Type B pancreatic cell (in vitro differentiated cells): ENCODE data around the gene TMEM150B. TPM values are rescaled to one million over a fixed set of nuclear protein-coding genes. Genes with fewer than 3 reads are reported as not detected.

ENCODE experiments used
- DNase-seq: peaks from one replicate; pipeline ENCODE4 v3.0.0; 2021; ENCODE audit warnings: mixed read lengths; ENCODE audit not compliant: unreplicated experiment; ENCODE audit errors: extremely low spot score
- H3K27ac Mint-ChIP-seq: 2 replicates; pipeline ENCODE4 v1.8.0; 2021; ENCODE audit warnings: mild to moderate bottlenecking, mixed read lengths
- H3K27me3 Mint-ChIP-seq: 2 replicates; pipeline ENCODE4 v1.8.0; 2021; ENCODE audit warnings: mixed read lengths
- H3K36me3 Mint-ChIP-seq: 2 replicates; pipeline ENCODE4 v1.8.0; 2021; ENCODE audit warnings: mixed read lengths
- H3K4me1 Mint-ChIP-seq: one replicate; pipeline ENCODE4 v1.8.0; 2021; ENCODE audit warnings: mixed read lengths; ENCODE audit not compliant: unreplicated experiment
- H3K4me3 Mint-ChIP-seq: 2 replicates; pipeline ENCODE4 v1.8.0; 2021; ENCODE audit warnings: mild to moderate bottlenecking, mixed read lengths
- H3K9me3 Mint-ChIP-seq: 2 replicates; pipeline ENCODE4 v1.8.0; 2021; ENCODE audit warnings: mixed read lengths
- total RNA-seq: library from RNA; stranded (reverse); gene quantifications from 2 replicates; pipeline ENCODE4 v1.2.1, GENCODE V29; 2021; ENCODE audit warnings: low replicate concordance
- TF ChIP-seq, protein P1 (sequence below): fragments of 200-600 bp; sonication (generic); conservative IDR thresholded peaks from 2 replicates; pipeline ENCODE4 v1.5.0; 2021; ENCODE audit warnings: antibody characterized with exemption, mild to moderate bottlenecking

TMEM150B gene
- total RNA-seq, 1 donor from 2014 or later, result 1.2 TPM

DNA sequence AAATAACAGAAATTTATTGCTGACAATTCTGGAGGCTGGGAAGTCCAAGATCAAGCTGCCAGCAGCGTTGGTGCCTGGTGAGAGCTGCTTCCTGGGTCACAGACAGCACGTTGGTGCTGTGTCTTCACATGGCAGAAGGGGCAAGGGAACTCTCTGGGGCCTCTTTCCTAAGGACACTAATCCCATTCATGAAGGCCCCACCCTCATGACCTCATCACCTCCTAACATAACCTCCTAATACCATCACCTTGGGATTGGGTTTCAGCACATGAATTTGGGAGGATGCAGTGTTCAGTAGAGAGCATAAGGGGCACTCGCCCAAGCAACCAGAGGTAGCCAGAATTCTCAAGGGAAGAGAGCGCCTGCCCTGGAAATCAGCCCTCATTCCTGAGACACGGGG is 15.7 kb downstream of the TMEM150B start:
- no peak overlapping the region for H3K4me3 Mint-ChIP-seq
- no peak for DNase-seq
- no peaks in the 10 kb centered on the region for H3K9me3 Mint-ChIP-seq
- H3K36me3 Mint-ChIP-seq, result peaks cover 12% of the 10 kb centered on the region
- TF ChIP-seq, protein P1, sequence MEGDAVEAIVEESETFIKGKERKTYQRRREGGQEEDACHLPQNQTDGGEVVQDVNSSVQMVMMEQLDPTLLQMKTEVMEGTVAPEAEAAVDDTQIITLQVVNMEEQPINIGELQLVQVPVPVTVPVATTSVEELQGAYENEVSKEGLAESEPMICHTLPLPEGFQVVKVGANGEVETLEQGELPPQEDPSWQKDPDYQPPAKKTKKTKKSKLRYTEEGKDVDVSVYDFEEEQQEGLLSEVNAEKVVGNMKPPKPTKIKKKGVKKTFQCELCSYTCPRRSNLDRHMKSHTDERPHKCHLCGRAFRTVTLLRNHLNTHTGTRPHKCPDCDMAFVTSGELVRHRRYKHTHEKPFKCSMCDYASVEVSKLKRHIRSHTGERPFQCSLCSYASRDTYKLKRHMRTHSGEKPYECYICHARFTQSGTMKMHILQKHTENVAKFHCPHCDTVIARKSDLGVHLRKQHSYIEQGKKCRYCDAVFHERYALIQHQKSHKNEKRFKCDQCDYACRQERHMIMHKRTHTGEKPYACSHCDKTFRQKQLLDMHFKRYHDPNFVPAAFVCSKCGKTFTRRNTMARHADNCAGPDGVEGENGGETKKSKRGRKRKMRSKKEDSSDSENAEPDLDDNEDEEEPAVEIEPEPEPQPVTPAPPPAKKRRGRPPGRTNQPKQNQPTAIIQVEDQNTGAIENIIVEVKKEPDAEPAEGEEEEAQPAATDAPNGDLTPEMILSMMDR, result no peak
- H3K27me3 Mint-ChIP-seq, result no peaks in the 10 kb centered on the region
- H3K27ac Mint-ChIP-seq, result no peak overlapping the region
- peaks cover 7% of the 10 kb centered on the region for H3K4me1 Mint-ChIP-seq

DNA sequence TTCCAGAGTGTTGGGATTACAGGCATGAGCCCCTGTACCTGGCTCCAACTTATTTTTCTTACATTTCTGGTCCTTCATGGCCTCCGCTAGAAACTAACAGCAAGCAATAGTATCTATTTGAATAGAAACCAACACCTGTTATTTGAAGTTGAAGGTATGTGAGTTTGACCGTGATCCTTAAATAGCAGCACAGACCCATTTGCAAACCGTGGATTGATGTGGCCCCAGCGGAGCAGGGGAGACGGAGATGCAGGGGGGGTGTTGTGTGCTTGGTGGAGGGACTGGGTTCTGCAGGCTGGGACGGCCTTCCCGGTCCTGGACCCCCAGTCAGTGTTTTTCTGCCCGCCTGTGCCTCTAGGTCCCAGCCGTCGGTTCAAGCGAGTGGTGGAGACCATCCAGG is 16.9 kb downstream of the TMEM150B start:
- Mint-ChIP-seq H3K27me3 (no peaks in the 10 kb centered on the region), H3K36me3 (peaks cover 9% of the 10 kb centered on the region), H3K27ac (no peak overlapping the region), H3K4me1 (peaks cover 3% of the 10 kb centered on the region), H3K9me3 (no peaks in the 10 kb centered on the region), H3K4me3 (no peak overlapping the region)
- DNase-seq, result no peak
- TF ChIP-seq, protein P1, result no peak

DNA sequence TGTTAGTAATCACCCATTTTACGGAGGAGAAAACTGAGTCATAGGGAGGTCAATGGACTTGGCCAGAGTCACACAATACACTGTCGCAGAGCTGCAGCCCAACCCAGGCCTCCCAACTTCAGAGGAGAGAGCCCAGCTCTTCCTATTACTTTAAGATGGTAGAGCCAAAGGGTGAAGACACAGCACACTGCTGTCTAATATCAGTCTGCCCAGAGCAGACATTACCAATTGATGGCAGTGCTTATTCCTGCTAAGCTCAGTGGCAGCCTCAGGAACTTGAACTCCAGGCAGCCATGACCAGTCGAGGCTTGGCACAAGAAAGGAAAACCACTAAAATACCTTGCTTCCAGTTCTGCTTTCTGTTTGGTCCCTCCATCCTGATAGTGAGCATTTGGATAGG is 18.4 kb downstream of the TMEM150B start:
- H3K4me1 Mint-ChIP-seq, result peaks cover 3% of the 10 kb centered on the region
- H3K9me3 Mint-ChIP-seq, result no peaks in the 10 kb centered on the region
- no peak overlapping the region for H3K27ac Mint-ChIP-seq
- H3K36me3 Mint-ChIP-seq, result peaks cover 12% of the 10 kb centered on the region
- no peak for DNase-seq
- no peak overlapping the region for H3K4me3 Mint-ChIP-seq
- no peaks in the 10 kb centered on the region for H3K27me3 Mint-ChIP-seq
- TF ChIP-seq, protein P1, result no peak

DNA sequence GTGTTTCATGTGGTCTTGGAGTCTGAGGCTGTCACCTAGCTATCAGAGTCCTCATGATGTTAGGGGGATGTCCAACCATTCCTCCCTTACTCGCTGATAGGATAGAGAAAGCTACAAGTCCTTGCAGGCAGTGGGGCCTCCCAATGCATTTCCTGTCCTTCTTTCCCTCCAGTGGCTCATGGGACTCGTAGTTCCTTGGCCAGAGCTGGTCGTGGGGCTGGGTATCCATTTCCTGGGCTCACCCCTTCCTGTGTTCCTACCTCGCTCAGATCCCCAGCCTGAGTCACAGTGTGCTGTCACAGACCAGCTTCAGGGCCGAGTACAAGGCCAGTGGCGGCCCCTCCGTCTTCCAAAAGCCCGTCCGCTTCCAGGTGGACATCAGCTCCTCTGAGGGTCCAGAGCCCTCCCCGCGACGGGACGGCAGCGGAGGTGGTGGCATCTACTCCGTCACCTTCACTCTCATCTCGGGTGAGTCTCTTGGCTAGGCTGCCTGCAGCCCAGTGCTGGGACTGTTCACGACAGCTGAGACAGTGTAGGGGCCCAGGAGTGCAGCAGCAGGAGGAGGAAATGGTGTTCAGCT is 19.1 kb downstream of the TMEM150B start:
- no peak for DNase-seq
- no peak overlapping the region for H3K4me3 Mint-ChIP-seq
- peaks cover 12% of the 10 kb centered on the region for H3K36me3 Mint-ChIP-seq
- TF ChIP-seq, protein P1, result no peak
- H3K27ac Mint-ChIP-seq, result no peak overlapping the region
- H3K27me3 Mint-ChIP-seq, result no peaks in the 10 kb centered on the region
- no peaks in the 10 kb centered on the region for H3K9me3 Mint-ChIP-seq
- H3K4me1 Mint-ChIP-seq, result peaks cover 5% of the 10 kb centered on the region

DNA sequence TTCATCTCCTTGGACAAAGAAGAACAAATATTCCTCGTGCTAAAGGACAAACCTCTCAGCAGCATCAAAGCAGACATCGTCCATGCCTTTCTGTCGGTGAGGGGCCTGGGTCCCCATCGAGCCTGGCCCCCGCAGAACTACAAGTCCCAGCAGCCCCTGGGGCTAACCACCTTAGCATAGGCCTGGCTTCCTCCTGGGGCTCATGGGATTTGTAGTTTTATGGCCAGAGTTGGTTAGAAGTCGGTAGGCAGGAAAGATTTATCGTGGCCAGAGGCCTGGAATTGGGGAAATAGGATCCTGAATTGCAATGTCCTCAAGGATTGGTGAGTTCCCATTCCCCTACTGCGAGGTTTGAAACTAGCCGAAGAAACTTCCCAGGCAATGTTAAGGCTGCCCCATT is 19.6 kb downstream of the TMEM150B start:
- DNase-seq, result no peak
- no peaks in the 10 kb centered on the region for H3K27me3 Mint-ChIP-seq
- H3K4me1 Mint-ChIP-seq, result peaks cover 5% of the 10 kb centered on the region
- H3K9me3 Mint-ChIP-seq, result no peaks in the 10 kb centered on the region
- no peak overlapping the region for H3K4me3 Mint-ChIP-seq
- H3K27ac Mint-ChIP-seq, result no peak overlapping the region
- H3K36me3 Mint-ChIP-seq, result peaks cover 12% of the 10 kb centered on the region
- TF ChIP-seq, protein P1, result no peak

DNA sequence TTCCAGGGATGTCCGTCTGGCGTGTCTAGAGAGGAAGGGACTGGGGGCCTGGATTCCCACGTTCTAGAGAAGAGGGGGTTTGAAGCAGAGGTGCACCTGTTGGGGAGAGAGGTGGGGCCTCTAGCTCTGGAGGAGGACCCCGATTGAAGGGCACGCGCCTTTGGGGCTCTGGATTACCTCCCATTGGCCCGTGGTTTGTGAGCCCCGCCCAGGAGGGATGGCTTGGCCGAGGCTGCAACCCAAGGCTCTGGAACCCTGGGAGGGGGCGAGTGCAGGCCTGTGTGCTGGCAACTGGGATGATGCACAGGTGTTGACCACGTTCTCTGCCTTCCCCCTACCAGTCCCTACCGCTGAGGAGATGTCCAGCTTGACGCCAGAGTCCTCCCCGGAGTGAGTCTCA is 20.2 kb downstream of the TMEM150B start:
- H3K9me3 Mint-ChIP-seq, result no peaks in the 10 kb centered on the region
- peaks cover 8% of the 10 kb centered on the region for H3K36me3 Mint-ChIP-seq
- no peak overlapping the region for H3K27ac Mint-ChIP-seq
- peaks cover 5% of the 10 kb centered on the region for H3K4me1 Mint-ChIP-seq
- no peak overlapping the region for H3K4me3 Mint-ChIP-seq
- TF ChIP-seq, protein P1, result no peak
- H3K27me3 Mint-ChIP-seq, result no peaks in the 10 kb centered on the region
- no peak for DNase-seq
